Neural cell (in vitro differentiated cells): Measurements from ENCODE around the gene STS.

Source experiments
- MXI1 ChIP-seq: fragments of 450-650 bp; conservative IDR thresholded peaks from 2 replicates; pipeline ENCODE4 v1.6.1; 2014; ENCODE audit warnings: antibody characterized with exemption, mild to moderate bottlenecking; ENCODE audit not compliant: poor library complexity, severe bottlenecking
- TAF1 ChIP-seq: IDR thresholded peaks from 2 replicates; pipeline ENCODE4 v1.6.1; 2012; ENCODE audit warnings: low read depth
- TF ChIP-seq, protein P1 (sequence below): IDR thresholded peaks from 2 replicates; pipeline ENCODE4 v1.6.1; 2012; ENCODE audit warnings: borderline replicate concordance

DNA sequence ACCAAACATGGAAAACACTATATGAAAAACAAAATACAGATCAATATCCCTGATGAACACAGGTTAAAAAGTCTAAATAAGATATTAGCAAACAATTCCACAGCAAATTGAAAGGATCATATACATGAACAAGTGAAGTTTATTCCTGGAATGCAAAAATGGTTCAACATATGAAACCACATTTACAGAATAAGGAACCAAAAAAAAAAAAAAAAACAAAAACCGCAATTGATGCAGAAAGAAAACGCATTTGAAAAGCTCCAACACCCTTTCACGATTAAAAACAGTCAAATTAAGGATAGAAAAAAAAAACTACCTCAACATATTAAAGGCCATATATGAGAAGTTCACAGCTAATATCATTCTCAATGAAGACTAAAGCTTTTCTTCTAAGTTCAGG, 45.4 kb upstream of the STS start:
- no peak for TF ChIP-seq MXI1
- TF ChIP-seq, protein P1, sequence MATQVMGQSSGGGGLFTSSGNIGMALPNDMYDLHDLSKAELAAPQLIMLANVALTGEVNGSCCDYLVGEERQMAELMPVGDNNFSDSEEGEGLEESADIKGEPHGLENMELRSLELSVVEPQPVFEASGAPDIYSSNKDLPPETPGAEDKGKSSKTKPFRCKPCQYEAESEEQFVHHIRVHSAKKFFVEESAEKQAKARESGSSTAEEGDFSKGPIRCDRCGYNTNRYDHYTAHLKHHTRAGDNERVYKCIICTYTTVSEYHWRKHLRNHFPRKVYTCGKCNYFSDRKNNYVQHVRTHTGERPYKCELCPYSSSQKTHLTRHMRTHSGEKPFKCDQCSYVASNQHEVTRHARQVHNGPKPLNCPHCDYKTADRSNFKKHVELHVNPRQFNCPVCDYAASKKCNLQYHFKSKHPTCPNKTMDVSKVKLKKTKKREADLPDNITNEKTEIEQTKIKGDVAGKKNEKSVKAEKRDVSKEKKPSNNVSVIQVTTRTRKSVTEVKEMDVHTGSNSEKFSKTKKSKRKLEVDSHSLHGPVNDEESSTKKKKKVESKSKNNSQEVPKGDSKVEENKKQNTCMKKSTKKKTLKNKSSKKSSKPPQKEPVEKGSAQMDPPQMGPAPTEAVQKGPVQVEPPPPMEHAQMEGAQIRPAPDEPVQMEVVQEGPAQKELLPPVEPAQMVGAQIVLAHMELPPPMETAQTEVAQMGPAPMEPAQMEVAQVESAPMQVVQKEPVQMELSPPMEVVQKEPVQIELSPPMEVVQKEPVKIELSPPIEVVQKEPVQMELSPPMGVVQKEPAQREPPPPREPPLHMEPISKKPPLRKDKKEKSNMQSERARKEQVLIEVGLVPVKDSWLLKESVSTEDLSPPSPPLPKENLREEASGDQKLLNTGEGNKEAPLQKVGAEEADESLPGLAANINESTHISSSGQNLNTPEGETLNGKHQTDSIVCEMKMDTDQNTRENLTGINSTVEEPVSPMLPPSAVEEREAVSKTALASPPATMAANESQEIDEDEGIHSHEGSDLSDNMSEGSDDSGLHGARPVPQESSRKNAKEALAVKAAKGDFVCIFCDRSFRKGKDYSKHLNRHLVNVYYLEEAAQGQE = no peak
- TF ChIP-seq TAF1 = no peak
